ENCODE measurements around the gene GZMA.

GZMA gene

GRCh38 chr5:55110217-55110616 lies 7.8 kb downstream of the GZMA start:
- no peak for DNase-seq (ENCODE audit: low read depth)

- no peak for DNase-seq (ENCODE audit: low read depth)
Measured at GRCh38 chr5:55113327-55113726, 10.9 kb downstream of the GZMA start.

- DNase-seq (ENCODE audit: low read depth): no peak
Measured at GRCh38 chr5:55114061-55114460, 11.6 kb downstream of the GZMA start.

GRCh38 chr5:55123365-55123764 lies 20.9 kb downstream of the GZMA start:
- no peak for DNase-seq (ENCODE audit: low read depth)

GRCh38 chr5:55134053-55134722 lies 31.7 kb downstream of the GZMA start:
- DNase-seq (ENCODE audit: low read depth): no peak

- no peak for DNase-seq (ENCODE audit: low read depth)
Measured at GRCh38 chr5:55136521-55136920, 34.1 kb downstream of the GZMA start.

- DNase-seq (ENCODE audit: low read depth): no peak
Measured at GRCh38 chr5:55140908-55141665, 38.6 kb downstream of the GZMA start.

- no peak for DNase-seq (ENCODE audit: low read depth)
Measured at GRCh38 chr5:55141945-55142690, 39.7 kb downstream of the GZMA start.

- no peak for DNase-seq (ENCODE audit: low read depth)
Measured at GRCh38 chr5:55143624-55144023, 41.2 kb downstream of the GZMA start.

- DNase-seq (ENCODE audit: low read depth): no peak
Measured at GRCh38 chr5:55146080-55146479, 43.6 kb downstream of the GZMA start.

- DNase-seq (ENCODE audit: low read depth): peak; percentile 72
Measured at GRCh38 chr5:55146543-55147151, 44.2 kb downstream of the GZMA start.

- no peak for DNase-seq (ENCODE audit: low read depth)
Measured at GRCh38 chr5:55149308-55149795, 46.9 kb downstream of the GZMA start.

- DNase-seq (ENCODE audit: low read depth): no peak
Measured at GRCh38 chr5:55151923-55152842, 49.7 kb downstream of the GZMA start.

- no peak for DNase-seq (ENCODE audit: low read depth)
Measured at GRCh38 chr5:55154873-55155272, 52.4 kb downstream of the GZMA start.

Data from stimulated activated CD8-positive, alpha-beta memory T cell treated with anti-CD3 and anti-CD28 coated beads, Interleukin-15, amount 100 ng/mL, for 1 hour (primary cell).